GM19099 (cell line): ENCODE measurements around the gene ARIH1.

Experiments
- POLR2A ChIP-seq: IDR thresholded peaks from 3 replicates; pipeline ENCODE4 v1.6.1; 2011; ENCODE audit warnings: low read depth; ENCODE audit not compliant: insufficient read length; ENCODE audit errors: extremely low read depth

The ARIH1 gene

GRCh38 chr15:72560458-72560857 lies 86.3 kb downstream of the ARIH1 start:
- TF ChIP-seq POLR2A, result no peak

GRCh38 chr15:72562386-72562785 lies 88.3 kb downstream of the ARIH1 start:
- TF ChIP-seq POLR2A, result no peak

- no peak for TF ChIP-seq POLR2A
Measured at GRCh38 chr15:72562878-72563277, 88.7 kb downstream of the ARIH1 start.

- no peak for TF ChIP-seq POLR2A
Measured at GRCh38 chr15:72564091-72564490, 90.0 kb downstream of the ARIH1 start.

GRCh38 chr15:72566973-72567372 lies 92.8 kb downstream of the ARIH1 start:
- TF ChIP-seq POLR2A, result no peak

GRCh38 chr15:72570059-72570458 lies 95.9 kb downstream of the ARIH1 start:
- no peak for TF ChIP-seq POLR2A

GRCh38 chr15:72579814-72580213 lies 105.7 kb downstream of the ARIH1 start:
- no peak for TF ChIP-seq POLR2A

GRCh38 chr15:72584006-72584405 lies 109.9 kb downstream of the ARIH1 start:
- no peak for TF ChIP-seq POLR2A

- TF ChIP-seq POLR2A, result no peak
Measured at GRCh38 chr15:72585025-72585424, 110.9 kb downstream of the ARIH1 start.

GRCh38 chr15:72585476-72586058 lies 111.4 kb downstream of the ARIH1 start:
- TF ChIP-seq POLR2A, result no peak

GRCh38 chr15:72588096-72588495 lies 114.0 kb downstream of the ARIH1 start:
- TF ChIP-seq POLR2A, result no peak

- no peak for TF ChIP-seq POLR2A
Measured at GRCh38 chr15:72590427-72590826, 116.3 kb downstream of the ARIH1 start.

- no peak for TF ChIP-seq POLR2A
Measured at GRCh38 chr15:72591361-72591760, 117.2 kb downstream of the ARIH1 start.

- TF ChIP-seq POLR2A, result no peak
Measured at GRCh38 chr15:72592097-72592496, 118.0 kb downstream of the ARIH1 start.

GRCh38 chr15:72592676-72593075 lies 118.5 kb downstream of the ARIH1 start:
- TF ChIP-seq POLR2A, result no peak

GRCh38 chr15:72593838-72594237 lies 119.7 kb downstream of the ARIH1 start:
- TF ChIP-seq POLR2A, result no peak

GRCh38 chr15:72599855-72600464 lies 125.8 kb downstream of the ARIH1 start:
- TF ChIP-seq POLR2A, result no peak

- no peak for TF ChIP-seq POLR2A
Measured at GRCh38 chr15:72604794-72605193, 130.7 kb downstream of the ARIH1 start.

GRCh38 chr15:72609862-72610261 lies 135.7 kb downstream of the ARIH1 start:
- TF ChIP-seq POLR2A, result no peak
